H9 (cell line): ENCODE results near the gene NPDC1. TPM values are rescaled to one million over a fixed set of nuclear protein-coding genes. Genes with fewer than 3 reads are reported as not detected.
A peak's percentile ranks its signal among the peaks of the same experiment; 100 is the strongest.

Experiments
- DNase-seq: peaks from one replicate; pipeline ENCODE4 v3.0.0-alpha.2; 2017
- H2AFZ ChIP-seq: one replicate; pipeline ENCODE4 v1.6.1; 2013; ENCODE audit warnings: mild to moderate bottlenecking, low read length, control low read depth, moderate library complexity
- H2AK5ac ChIP-seq: 2 replicates; pipeline ENCODE4 v1.6.1; 2013; ENCODE audit warnings: low read length, control low read depth, mixed read lengths; ENCODE audit not compliant: insufficient read length
- H2BK120ac ChIP-seq: one replicate; pipeline ENCODE4 v1.6.1; 2013; ENCODE audit warnings: low read depth, mild to moderate bottlenecking, low read length, control low read depth, inconsistent platforms; ENCODE audit not compliant: poor library complexity, severe bottlenecking
- H2BK12ac ChIP-seq: 2 replicates; pipeline ENCODE4 v1.6.1; 2013; ENCODE audit warnings: low read length, control low read depth, mixed read lengths, low read depth; ENCODE audit not compliant: insufficient read length
- H2BK15ac ChIP-seq: 2 replicates; pipeline ENCODE4 v1.6.1; 2013; ENCODE audit warnings: low read depth, low read length, control low read depth
- H2BK20ac ChIP-seq: one replicate; pipeline ENCODE4 v1.6.1; 2013; ENCODE audit warnings: low read depth, mild to moderate bottlenecking, low read length, control low read depth, inconsistent platforms; ENCODE audit not compliant: poor library complexity, severe bottlenecking
- H2BK5ac ChIP-seq: 2 replicates; pipeline ENCODE4 v1.6.1; 2013; ENCODE audit warnings: low read length, control low read depth, mixed read lengths; ENCODE audit not compliant: insufficient read length
- H3K14ac ChIP-seq: 2 replicates; pipeline ENCODE4 v1.6.1; 2013; ENCODE audit warnings: low read length, control low read depth; ENCODE audit not compliant: insufficient read depth
- H3K18ac ChIP-seq: 2 replicates; pipeline ENCODE4 v1.6.1; 2013; ENCODE audit warnings: low read depth, mild to moderate bottlenecking, mixed read lengths, low read length, control low read depth; ENCODE audit not compliant: insufficient read length
- H3K23ac ChIP-seq: 2 replicates; pipeline ENCODE4 v1.6.1; 2013; ENCODE audit warnings: low read length, control low read depth, mixed read lengths, low read depth; ENCODE audit not compliant: insufficient read length
- H3K23me2 ChIP-seq: 2 replicates; pipeline ENCODE4 v1.6.1; 2013; ENCODE audit warnings: low read depth, mild to moderate bottlenecking, mixed read lengths, low read length, control low read depth; ENCODE audit not compliant: insufficient read length, poor library complexity, severe bottlenecking
- H3K27ac ChIP-seq: 2 replicates; pipeline ENCODE4 v1.5.1; 2013; ENCODE audit warnings: low read length, control low read depth, mixed read lengths, low read depth; ENCODE audit not compliant: insufficient read length
- H3K27me3 ChIP-seq: 2 replicates; pipeline ENCODE4 v1.6.1; 2013; ENCODE audit warnings: low read length, control low read depth, inconsistent platforms; ENCODE audit not compliant: insufficient read depth
- H3K4ac ChIP-seq: 2 replicates; pipeline ENCODE4 v1.6.1; 2013; ENCODE audit warnings: low read depth, mild to moderate bottlenecking, control low read depth, inconsistent platforms, low read length, moderate library complexity
- H3K4me1 ChIP-seq: 2 replicates; pipeline ENCODE4 v1.6.1; 2013; ENCODE audit warnings: low read length, control low read depth, inconsistent platforms; ENCODE audit not compliant: insufficient read depth
- H3K4me2 ChIP-seq: 2 replicates; pipeline ENCODE4 v1.6.1; 2013; ENCODE audit warnings: low read length, control low read depth, mixed read lengths; ENCODE audit not compliant: insufficient read length, insufficient read depth
- H3K56ac ChIP-seq: 2 replicates; pipeline ENCODE4 v1.6.1; 2013; ENCODE audit warnings: low read depth, mild to moderate bottlenecking, mixed read lengths, low read length, control low read depth; ENCODE audit not compliant: insufficient read length
- H3K79me1 ChIP-seq: 2 replicates; pipeline ENCODE4 v1.6.1; 2013; ENCODE audit warnings: low read depth, mild to moderate bottlenecking, moderate library complexity, low read length, control low read depth, inconsistent platforms; ENCODE audit not compliant: insufficient read depth, poor library complexity, severe bottlenecking
- H3K79me2 ChIP-seq: 2 replicates; pipeline ENCODE4 v1.6.1; 2013; ENCODE audit warnings: low read length, control low read depth, inconsistent platforms; ENCODE audit not compliant: insufficient read depth
- H3K9ac ChIP-seq: 2 replicates; pipeline ENCODE4 v1.6.1; 2013; ENCODE audit warnings: low read length, control low read depth, mixed read lengths; ENCODE audit not compliant: insufficient read length; ENCODE audit errors: extremely low read depth
- H3K9me3 ChIP-seq: one replicate; pipeline ENCODE4 v1.6.1; 2013; ENCODE audit warnings: low read depth, low read length, inconsistent platforms; ENCODE audit not compliant: control insufficient read depth
- H3T11ph ChIP-seq: one replicate; pipeline ENCODE4 v1.6.1; 2013; ENCODE audit warnings: mild to moderate bottlenecking, low read length, control low read depth, inconsistent platforms
- H4K20me1 ChIP-seq: one replicate; pipeline ENCODE4 v1.6.1; 2013; ENCODE audit not compliant: control insufficient read depth, insufficient read length, insufficient read depth
- H4K5ac ChIP-seq: 2 replicates; pipeline ENCODE4 v1.6.1; 2013; ENCODE audit warnings: low read depth, mild to moderate bottlenecking, mixed read lengths, low read length, control low read depth; ENCODE audit not compliant: insufficient read length
- H4K8ac ChIP-seq: replicated peaks from 2 replicates; pipeline ENCODE4 v1.6.1; 2013; ENCODE audit warnings: low read length, control low read depth, mixed read lengths, low read depth; ENCODE audit not compliant: insufficient read length
- H4K91ac ChIP-seq: 2 replicates; pipeline ENCODE4 v1.6.1; 2013; ENCODE audit warnings: low read depth, mild to moderate bottlenecking, moderate library complexity, mixed read lengths, low read length, control low read depth; ENCODE audit not compliant: insufficient read length
- H3K27ac Mint-ChIP-seq, 3 experiments: 2 replicates in 2 of 3; 3 replicates in 1 of 3; pipeline ENCODE4 v1.8.0; 2020 to 2021; ENCODE audit warnings: mixed read lengths in 3 of 3, mild to moderate bottlenecking in 1 of 3, moderate library complexity in 1 of 3
- H3K27me3 Mint-ChIP-seq: 2 replicates; pipeline ENCODE4 v1.8.0; 2021; ENCODE audit warnings: low read depth, mild to moderate bottlenecking, moderate library complexity, mixed read lengths
- H3K36me3 Mint-ChIP-seq, 3 experiments: 2 replicates in 2 of 3; 3 replicates in 1 of 3; pipeline ENCODE4 v1.8.0; 2020 to 2021; ENCODE audit warnings: low read depth in 3 of 3, mixed read lengths in 3 of 3; ENCODE audit not compliant: insufficient read depth in 1 of 3
- H3K4me1 Mint-ChIP-seq, 2 experiments: 2 replicates each; pipeline ENCODE4 v1.8.0; 2020; ENCODE audit warnings: mixed read lengths in 2 of 2
- H3K4me3 Mint-ChIP-seq, 2 experiments: 2 replicates in 1 of 2; 3 replicates in 1 of 2; pipeline ENCODE4 v1.8.0; 2020 to 2021; ENCODE audit warnings: mild to moderate bottlenecking in 2 of 2, mixed read lengths in 2 of 2, moderate library complexity in 1 of 2
- H3K9me3 Mint-ChIP-seq, 2 experiments: 2 replicates in 1 of 2; 3 replicates in 1 of 2; pipeline ENCODE4 v1.8.0; 2020; ENCODE audit warnings: mild to moderate bottlenecking in 2 of 2, mixed read lengths in 2 of 2, moderate library complexity in 1 of 2
- CTCF ChIP-seq: fragments of 200-600 bp; sonication (generic); conservative IDR thresholded peaks from 3 replicates; pipeline ENCODE4 v1.8.0; 2021; ENCODE audit warnings: antibody characterized with exemption, mild to moderate bottlenecking
- WGBS: extraction: QIAGEN DNeasy Blood & Tissue Kit; methylation state at CpG from one replicate; pipeline ENCODE4 v1.1.7; 2013; ENCODE audit warnings: missing lambda C conversion rate, low lambda C conversion rate, mixed read lengths; ENCODE audit not compliant: insufficient read length; ENCODE audit errors: extremely low coverage; 5-methylcytosine and 5-hydroxymethylcytosine counted together
- total RNA-seq: library from RNA; stranded (reverse); gene quantifications from 2 replicates; pipeline ENCODE4 v1.2.1, GENCODE V29; 2021

Gene NPDC1
- total RNA-seq, 1 experiment from 2014 or later = 57.6 TPM

- Mint-ChIP-seq H3K4me3 (0 out of 5 replicates have a peak overlapping the region, but pooled peaks of 1 of the 2 experiments have one; percentile 38), H3K27ac (no peak overlapping the region), H3K27me3 (peaks cover 44% of the 10 kb centered on the region), H3K4me1 (peaks cover 8 to 20% of the 10 kb centered on the region in 2 experiments), H3K9me3 (no peaks in the 10 kb centered on the region), H3K36me3 (no peaks in the 10 kb centered on the region; a peak in 1 of 7 replicates)
- no peak overlapping the region for H3K14ac ChIP-seq
- no peaks in the 10 kb centered on the region for H3K79me1 ChIP-seq
- no peaks in the 10 kb centered on the region for H3K79me2 ChIP-seq
- H4K5ac ChIP-seq = no peak overlapping the region
- H3K4me1 ChIP-seq = no peaks in the 10 kb centered on the region; the same call in 1 of the 2 replicates
- DNase-seq = no peak
- H3K23me2 ChIP-seq = peaks cover 17% of the 10 kb centered on the region
- no peak overlapping the region for H3K9ac ChIP-seq
- no peak overlapping the region for H2AFZ ChIP-seq
- no peak overlapping the region for H4K91ac ChIP-seq
- no peak overlapping the region for H3K4me2 ChIP-seq
- peaks cover 7% of the 10 kb centered on the region; the same call in 1 of the 2 replicates for H3K27me3 ChIP-seq
- H4K8ac ChIP-seq = no peak overlapping the region
- no peak overlapping the region for H2BK5ac ChIP-seq
- no peak for TF ChIP-seq CTCF
- no peak overlapping the region for H3K18ac ChIP-seq
- no peaks in the 10 kb centered on the region for H3K9me3 ChIP-seq
- no peak overlapping the region for H2BK20ac ChIP-seq
- H4K20me1 ChIP-seq = peaks cover 3% of the 10 kb centered on the region
- no peak overlapping the region for H3K4ac ChIP-seq
- no peak overlapping the region for H3K23ac ChIP-seq
- no peak overlapping the region for H3T11ph ChIP-seq
- H2BK120ac ChIP-seq = no peak overlapping the region
- H3K27ac ChIP-seq = no peak overlapping the region
- no peak overlapping the region for H2BK15ac ChIP-seq
- H2AK5ac ChIP-seq = no peak overlapping the region
- no peak overlapping the region for H3K56ac ChIP-seq
- H2BK12ac ChIP-seq = no peak overlapping the region
- WGBS = no CpG with 5 or more reads among the region's 24 CpGs
Measured at GRCh38 chr9:137080260-137081122, 34.5 kb upstream of the NPDC1 start.
